HPDE6-E6E7 (cell line): ENCODE data around the gene GYPE.
"Not testable (repeated sequence)": the region's sequence is repeated elsewhere in the genome, so short reads cannot be mapped to it uniquely, and the experiment has no call there.

Experiments used
- DNase-seq: peaks from one replicate; pipeline ENCODE4 v3.0.0; 2011; ENCODE audit warnings: missing footprints; ENCODE audit errors: extremely low spot score

Gene GYPE

DNA sequence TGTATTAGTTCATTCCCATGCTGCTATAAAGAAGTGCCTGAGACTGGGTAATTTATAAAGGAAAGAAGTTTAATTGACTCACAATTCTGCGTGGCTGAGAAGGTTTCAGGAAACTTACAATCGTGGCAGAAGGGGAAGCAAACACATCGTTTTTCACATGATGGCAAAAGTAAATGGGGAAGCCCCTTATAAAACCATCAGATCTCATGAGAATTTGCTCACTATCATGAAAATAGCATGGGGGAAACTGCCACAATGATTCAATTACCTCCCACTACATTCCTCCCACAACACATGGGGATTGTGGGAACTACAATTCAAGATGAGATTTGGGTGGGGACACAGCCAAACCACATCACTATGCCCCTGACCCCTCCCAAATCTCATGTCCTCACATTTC is 35.4 kb downstream of the GYPE start:
- not testable (repeated sequence) for DNase-seq

DNA sequence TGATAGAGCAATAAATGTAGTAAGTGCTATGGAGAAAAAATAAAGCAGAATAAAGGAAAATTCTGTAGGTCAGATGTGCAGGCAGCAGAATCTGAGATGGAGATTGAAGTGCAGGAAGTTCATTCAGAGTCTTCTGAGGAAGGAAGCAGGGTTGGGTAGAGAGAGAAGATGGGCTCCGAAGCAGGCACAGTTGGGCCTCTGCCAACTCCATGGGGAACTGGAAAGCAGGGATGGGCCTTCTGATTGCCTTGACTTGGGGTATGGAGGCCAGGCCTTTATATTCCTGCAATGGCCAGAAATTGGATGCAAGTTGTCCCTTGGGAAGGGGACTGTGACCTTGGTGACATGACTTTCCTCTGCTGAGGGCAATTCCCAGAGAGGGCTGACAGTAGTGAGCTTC is 42.6 kb downstream of the GYPE start:
- DNase-seq: not testable (repeated sequence)

DNA sequence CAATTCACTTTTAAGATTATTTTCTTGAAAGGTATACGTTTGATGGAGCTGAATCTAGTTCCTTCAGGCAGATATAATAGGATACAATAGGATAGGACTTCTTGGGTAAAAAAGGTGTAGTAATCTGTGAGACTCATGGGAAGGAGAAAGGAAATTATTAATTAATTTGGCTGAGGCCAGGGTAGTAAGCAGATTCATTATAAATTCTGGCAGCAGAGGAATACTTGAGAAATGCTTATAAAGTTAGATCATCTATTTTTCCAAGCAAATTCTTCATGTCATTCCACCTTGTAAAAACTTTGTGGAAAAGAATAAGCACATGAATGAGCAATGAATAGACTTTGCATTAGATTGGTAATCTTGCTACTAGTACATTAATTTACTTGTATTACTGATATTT is 46.9 kb downstream of the GYPE start:
- DNase-seq: no peak

DNA sequence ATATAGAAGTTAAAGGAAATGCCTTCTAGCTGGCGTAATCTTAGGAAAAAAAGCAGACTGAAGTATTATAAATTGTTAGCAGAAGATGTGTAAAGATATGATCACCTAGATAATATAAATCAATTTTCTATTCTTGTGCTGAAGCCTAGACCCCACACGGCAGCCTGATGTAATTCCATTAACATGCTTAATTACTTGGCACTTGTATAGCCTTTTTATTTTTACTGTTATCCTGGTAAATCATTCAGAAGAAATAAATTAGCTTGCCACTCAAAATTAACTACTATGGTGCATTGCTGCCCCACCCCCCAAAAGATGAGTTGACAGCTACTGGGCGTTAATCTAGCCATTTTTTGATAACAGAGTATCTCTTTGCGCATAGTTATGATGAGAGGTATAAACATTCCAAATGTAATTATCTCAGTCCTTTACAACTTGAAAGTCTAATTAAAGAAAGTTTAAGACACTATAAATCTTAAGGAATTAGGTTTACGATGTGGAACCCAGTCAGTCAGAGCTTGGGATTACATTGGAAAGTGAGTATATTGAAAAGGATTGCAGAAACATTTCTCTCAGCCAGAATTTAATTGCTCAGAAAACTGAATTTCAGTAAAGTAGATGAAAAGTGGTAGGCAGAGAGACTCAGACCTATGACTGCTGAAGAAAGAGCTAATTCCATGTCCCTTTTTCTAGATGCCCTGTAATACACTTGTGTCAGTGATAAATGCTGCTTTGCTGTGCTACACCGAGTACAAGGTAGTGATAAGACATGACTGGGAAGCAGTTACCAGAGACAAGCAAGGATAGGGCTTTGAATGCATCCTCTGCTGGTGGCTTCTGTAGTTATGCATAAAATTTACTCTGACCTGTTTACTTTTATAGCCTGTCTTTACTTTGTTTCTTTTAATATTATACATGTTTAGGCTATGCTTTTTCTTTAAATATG is 47.7 kb downstream of the GYPE start:
- DNase-seq: not testable (repeated sequence)

DNA sequence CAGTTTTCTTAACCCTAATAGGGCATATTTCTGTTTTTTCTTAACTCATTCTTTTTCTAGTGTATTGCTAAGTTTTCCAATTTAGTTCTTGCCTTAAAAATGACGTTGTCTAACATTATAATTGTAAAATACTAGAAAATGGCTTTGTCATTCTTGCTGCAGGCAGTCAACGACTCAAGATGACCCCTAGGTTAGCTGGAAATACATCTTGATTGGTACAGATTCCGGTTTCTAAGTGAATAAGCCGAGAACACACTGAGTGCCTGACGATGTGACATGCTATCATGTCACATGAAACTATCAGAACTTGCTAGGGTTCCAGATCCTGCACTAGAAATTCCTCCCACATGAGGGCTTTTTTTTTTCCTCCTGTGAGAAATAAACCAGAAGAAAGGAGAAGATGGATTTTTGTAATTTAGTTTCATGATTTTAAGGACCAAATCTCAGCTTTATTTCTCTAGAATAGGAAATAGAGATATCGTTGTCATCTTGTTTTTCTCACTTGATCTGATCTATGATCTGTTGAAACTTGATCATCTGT is 49.3 kb downstream of the GYPE start:
- DNase-seq: not testable (repeated sequence)

DNA sequence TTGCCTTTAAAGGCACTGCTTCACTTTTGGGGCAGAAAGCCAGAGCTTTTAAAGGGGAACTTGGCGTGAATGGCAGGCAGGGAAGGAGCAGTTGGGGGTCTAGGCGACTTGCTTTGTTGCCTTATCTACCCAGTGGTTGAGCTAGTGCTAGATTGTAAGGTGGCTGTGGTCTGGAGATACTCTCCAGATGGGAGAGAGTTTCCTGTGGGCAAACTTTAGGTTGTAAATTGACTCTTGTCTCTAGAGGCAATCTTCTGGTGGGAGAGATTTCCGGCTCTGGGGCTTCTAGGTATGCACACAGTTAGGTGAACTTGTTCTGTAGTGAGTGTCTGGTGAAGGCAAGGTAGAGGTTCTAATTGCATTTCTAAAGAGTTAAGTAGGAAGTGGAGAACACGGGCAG is 50.7 kb downstream of the GYPE start:
- DNase-seq: not testable (repeated sequence)

DNA sequence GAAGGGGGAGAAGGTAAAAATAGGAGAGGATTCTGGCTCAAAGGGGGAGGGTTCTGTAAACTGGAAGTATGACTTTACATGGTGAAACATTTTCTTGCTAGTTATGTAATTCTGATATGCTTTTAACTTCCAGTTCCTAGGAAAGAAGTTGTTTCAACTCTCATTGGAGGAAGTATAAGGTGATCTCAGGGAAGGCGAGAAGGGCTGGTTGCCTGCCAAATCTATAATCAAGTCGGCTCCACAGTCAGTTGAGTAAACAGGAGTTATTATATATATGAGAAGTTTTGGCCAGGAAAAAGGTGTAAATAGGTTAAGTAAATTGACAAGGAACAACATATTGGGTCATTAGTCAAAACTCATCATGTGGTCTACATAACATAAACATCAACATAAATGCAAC is 56.1 kb downstream of the GYPE start:
- not testable (repeated sequence) for DNase-seq

DNA sequence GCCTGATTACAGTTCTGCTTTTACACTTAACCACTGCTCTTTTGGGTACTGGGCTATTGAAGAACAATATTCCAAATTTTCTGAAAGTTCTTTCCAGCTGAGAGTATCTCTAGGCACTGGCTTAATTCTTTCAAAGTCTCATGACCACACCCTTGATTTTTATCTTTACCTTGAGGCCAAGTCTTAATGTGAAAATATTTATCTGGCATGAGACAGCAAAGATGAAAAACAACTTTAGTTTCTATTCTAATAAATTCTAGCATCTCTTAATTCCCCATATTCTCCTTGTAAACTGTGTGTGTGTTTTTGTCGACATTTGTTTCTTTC is 61.9 kb downstream of the GYPE start:
- not testable (repeated sequence) for DNase-seq

DNA sequence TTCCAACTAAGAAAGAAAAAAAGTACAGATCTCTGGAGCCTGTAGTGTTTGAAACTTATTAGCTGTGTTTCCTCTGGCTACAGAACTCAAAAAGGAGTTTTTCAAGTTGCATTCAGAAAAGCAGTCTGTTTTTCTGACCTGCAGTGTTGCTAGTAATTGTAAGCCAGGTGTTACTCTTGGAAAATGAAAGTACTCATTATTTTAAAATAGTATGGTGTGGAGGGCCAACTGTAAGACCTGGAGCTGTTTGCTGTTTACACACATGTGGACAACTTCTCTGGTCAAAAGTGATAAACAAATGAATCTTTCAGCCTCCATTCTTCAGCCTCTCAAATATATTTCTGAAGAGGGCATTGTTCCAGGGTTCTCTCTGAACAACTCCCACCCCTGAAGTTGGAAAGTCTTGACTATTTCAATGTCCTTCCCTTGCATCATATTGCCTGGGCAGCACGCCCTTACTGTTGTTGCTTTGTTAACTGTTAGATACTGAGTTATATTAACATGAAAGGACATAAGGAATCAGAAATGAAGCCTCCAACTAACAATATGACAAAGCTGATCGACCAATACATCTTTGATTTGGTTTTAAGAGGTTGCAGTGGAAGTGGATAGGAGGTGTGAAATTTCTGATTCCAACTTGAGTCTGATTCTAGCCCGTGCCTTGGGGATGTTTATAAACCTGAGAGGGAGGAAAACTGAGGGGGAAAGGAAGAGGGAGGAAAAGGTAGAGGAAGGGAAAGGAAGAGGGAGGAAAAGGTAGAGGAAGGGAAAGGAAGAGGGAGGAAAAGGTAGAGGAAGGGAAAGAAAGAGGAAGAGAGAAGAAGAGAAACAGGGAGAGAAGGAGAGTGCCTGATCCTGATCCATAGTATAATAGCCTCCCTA is 62.5 kb downstream of the GYPE start:
- not testable (repeated sequence) for DNase-seq

DNA sequence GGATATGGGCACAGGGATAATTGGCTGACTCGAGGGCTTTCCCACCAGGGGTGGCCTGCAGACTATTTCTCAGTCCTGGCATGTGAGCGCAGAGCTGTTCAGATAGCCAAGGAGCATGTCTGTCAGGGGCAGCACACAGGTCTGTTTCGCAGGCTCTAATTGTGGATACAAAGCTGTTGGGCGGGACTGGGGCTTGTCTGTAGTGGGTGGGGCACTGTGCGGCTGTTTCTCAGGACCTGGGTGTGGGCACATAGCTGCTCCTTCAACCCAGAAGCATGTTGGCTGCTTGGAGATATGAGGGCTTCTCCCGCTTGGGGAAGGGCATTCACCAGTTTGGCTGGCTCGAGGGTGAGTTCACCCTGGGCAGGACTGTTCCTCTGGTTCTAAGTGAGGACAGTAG is 65.9 kb downstream of the GYPE start:
- not testable (repeated sequence) for DNase-seq

DNA sequence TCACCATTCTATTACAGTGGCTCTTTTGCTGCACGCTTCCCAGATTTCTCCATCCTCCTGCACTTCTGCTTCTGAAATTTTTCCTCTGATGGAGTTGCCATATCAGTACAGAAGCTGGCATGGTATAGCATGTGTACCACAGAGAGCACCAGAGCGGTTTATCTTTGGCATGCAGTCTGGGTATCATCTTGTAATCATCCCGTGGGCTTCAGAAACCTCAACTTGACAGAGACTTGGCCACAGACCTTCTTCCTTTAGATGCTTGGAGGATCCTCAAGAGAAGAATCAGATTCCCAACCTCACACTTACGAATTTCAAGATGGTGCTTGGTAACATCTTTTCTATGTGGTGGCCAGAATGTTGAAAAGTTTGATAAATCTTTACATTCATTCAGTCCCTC is 71.2 kb downstream of the GYPE start:
- DNase-seq: not testable (repeated sequence)

DNA sequence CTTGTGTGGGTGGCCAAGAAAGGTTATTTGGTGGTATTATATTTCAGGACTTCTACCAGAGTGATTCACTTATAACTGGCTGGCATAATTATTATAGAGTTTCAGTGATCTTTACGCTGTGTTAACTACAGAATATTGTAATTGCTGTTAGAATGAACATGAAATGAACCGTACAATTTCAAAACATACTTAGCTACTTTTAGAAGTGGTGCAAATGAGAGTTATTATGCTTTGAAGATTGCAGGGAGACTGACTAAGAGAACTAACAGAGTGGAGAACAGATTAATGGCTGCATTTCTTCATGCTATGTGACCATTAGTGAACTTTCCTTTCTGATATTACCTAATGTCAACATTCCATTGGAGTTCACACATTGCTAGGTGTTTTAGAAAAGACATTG is 71.7 kb downstream of the GYPE start:
- not testable (repeated sequence) for DNase-seq

DNA sequence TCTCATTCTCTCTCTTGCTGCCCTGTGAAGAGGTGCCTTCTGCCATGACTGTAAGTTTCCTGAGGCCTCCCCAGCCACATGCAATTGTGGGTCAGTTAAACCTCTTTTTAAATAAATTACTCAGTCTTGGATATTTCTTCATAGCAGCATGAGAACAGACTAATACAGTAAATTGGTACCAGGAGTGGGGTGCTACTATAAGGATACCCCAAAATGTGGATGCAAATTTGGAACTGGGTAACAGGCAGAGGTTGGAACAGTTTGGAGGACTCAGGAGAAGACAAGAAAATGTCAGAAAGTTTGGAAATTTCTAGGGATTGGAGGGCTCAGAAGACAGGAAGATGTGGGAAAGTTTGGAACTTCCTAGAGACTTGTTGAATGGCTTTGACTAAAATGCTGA is 74.8 kb downstream of the GYPE start:
- not testable (repeated sequence) for DNase-seq

DNA sequence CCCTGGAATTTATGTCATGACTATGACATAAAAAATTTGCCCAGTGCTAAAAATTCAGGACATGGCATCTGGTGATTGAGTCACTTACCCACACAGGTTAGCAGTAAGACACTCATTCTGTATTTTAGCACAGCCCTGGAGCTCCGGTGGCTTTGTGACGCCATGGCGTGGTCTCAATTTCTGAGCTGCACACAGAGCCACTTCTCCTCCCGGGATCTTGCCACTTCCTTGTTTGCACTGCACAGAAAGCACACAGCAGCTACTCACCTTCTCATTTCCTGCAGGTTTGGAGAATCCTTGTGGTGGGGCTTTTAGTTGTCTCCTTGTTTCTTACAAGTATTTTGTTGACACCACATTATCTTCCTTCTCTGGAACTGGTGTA is 76.1 kb downstream of the GYPE start:
- DNase-seq: not testable (repeated sequence)
